Measurements from ENCODE around the gene STIM2. TPM values are rescaled to one million over a fixed set of nuclear protein-coding genes. Genes with fewer than 3 reads are reported as not detected.

The STIM2 gene
- total and polyA plus RNA-seq, 9 of the 15 experiments (the other 6 are each of a cell fraction or from before 2014, with no cell fraction given) = 7.2 to 26.8 (median 15.4) TPM

GRCh38 chr4:26829018-26829417 is 31.6 kb upstream of the STIM2 start:
- WGBS (ENCODE audit: insufficient coverage, low coverage, missing lambda C conversion rate) = 44% methylated on average over 4 of the region's 4 CpGs
- DNase-seq (ENCODE audit: extremely low read depth in 1 of 4, low spot score in 3 of 4) = no peak
- Histone ChIP-seq H3K4me1 (replicated peaks in 1 of 2; ENCODE audit: control insufficient read depth in 2 of 2, insufficient read depth in 2 of 2, low read length in 2 of 2) (no peaks in the 10 kb centered on the region), H3K27me3 (ENCODE audit: control insufficient read depth in 2 of 2, insufficient read depth in 2 of 2, low read length in 2 of 2) (no peaks in the 10 kb centered on the region), H3K36me3 (ENCODE audit: control insufficient read depth, insufficient read depth, low read length) (no peaks in the 10 kb centered on the region), H3K4me2 (ENCODE audit: insufficient read depth, low read length) (no peak overlapping the region), H3K9ac (ENCODE audit: insufficient read depth in 1 of 2, low read depth in 2 of 2, low read length in 2 of 2) (no peak overlapping the region), H3K27ac (ENCODE audit: extremely low read depth, low read depth, low read length) (no peak overlapping the region), H4K20me1 (replicated peaks; ENCODE audit: control insufficient read depth, insufficient read depth, low read length) (no peaks in the 10 kb centered on the region), H3K9me3 (replicated peaks; ENCODE audit: control insufficient read depth, insufficient read depth, low read depth, low read length) (no peaks in the 10 kb centered on the region), H2AFZ (ENCODE audit: low read depth, low read length) (no peak overlapping the region), H3K9me1 (ENCODE audit: control insufficient read depth, insufficient read depth, low read length) (no peaks in the 10 kb centered on the region), H3K4me3 (no peak overlapping the region), H3K79me2 (ENCODE audit: control insufficient read depth, insufficient read depth, low read length) (no peaks in the 10 kb centered on the region)
- in situ Hi-C loops (cut with MboI) = no loop called here
- POLR2A ChIA-PET = no interaction called here
- CTCF ChIA-PET (ENCODE audit: low intra/inter-chr PET ratio) = no interaction called here
- intact Hi-C loops (cut with micrococcal nuclease) = no loop called here
- FAIRE-seq = no peak
- BruUV-seq (replicated peaks) = no TSS peak
- no peak for ATAC-seq
- TF ChIP-seq ZKSCAN3 (CRISPR knock-in tag; IDR thresholded peaks at IDR 0.05) = no peak
- no peak for TF ChIP-seq ZNF318 (IDR thresholded peaks at IDR 0.05; ENCODE audit: borderline replicate concordance in 1 of 2, low read depth in 1 of 2)
- no peak for TF ChIP-seq ZNF445 (CRISPR knock-in tag; IDR thresholded peaks at IDR 0.05; ENCODE audit: low read depth)
- TF ChIP-seq JUN (IDR thresholded peaks at IDR 0.05; ENCODE audit: borderline replicate concordance, low read depth, low read length) = no peak
- no peak for TF ChIP-seq JUN (CRISPR knock-in tag; IDR thresholded peaks at IDR 0.05; ENCODE audit: borderline replicate concordance)
- no peak for TF ChIP-seq DACH1 (IDR thresholded peaks at IDR 0.05; ENCODE audit: partially characterized antibody)
- TF ChIP-seq JUNB (CRISPR knock-in tag; conservative IDR thresholded peaks at IDR 0.05) = no peak
- TF ChIP-seq ZNF146 (CRISPR knock-in tag; IDR thresholded peaks at IDR 0.05; ENCODE audit: unreplicated experiment) = no peak
- no peak for TF ChIP-seq SREBF1 (IDR thresholded peaks at IDR 0.05; ENCODE audit: borderline replicate concordance, low read depth, low read length)
- no peak for TF ChIP-seq NFIC (IDR thresholded peaks at IDR 0.05)
- no peak for TF ChIP-seq THRB (CRISPR knock-in tag; conservative IDR thresholded peaks at IDR 0.05)
- TF ChIP-seq POLR3G (IDR thresholded peaks at IDR 0.05; ENCODE audit: extremely low read depth, insufficient read length, insufficient replicate concordance) = no peak
- TF ChIP-seq ZNF274 (IDR thresholded peaks at IDR 0.05; ENCODE audit: borderline replicate concordance, low read depth, low read length) = no peak
- TF ChIP-seq PHTF2 (CRISPR knock-in tag; IDR thresholded peaks at IDR 0.05) = no peak

All from K562 (cell line).